GM12801 (cell line): Measurements from ENCODE around the gene AFG1L.

Source experiments
- CTCF ChIP-seq: IDR thresholded peaks from one replicate; pipeline ENCODE4 v1.5.1; 2011; ENCODE audit warnings: control low read depth; ENCODE audit not compliant: insufficient read length; ENCODE audit errors: extremely low read depth

The AFG1L gene

GRCh38 chr6:108568551-108569305, 273.9 kb downstream of the AFG1L start:
- TF ChIP-seq CTCF, result no peak

GRCh38 chr6:108570517-108570916, 275.7 kb downstream of the AFG1L start:
- no peak for TF ChIP-seq CTCF

GRCh38 chr6:108574457-108575141, 279.7 kb downstream of the AFG1L start:
- no peak for TF ChIP-seq CTCF
